Right renal cortex interstitium (tissue), 3 donors: Measurements from ENCODE around the gene CNDP2. TPM values are rescaled to one million over a fixed set of nuclear protein-coding genes. Genes with fewer than 3 reads are reported as not detected.

Experiments
- DNase-seq, 3 donors: peaks; one replicate each; pipeline ENCODE4 v3.0.0-alpha.2; 2013; ENCODE audit warnings: low read depth in 3 of 3, low spot score in 2 of 3
- polyA plus RNA-seq, 3 donors: library from polyadenylated mRNA; unstranded; fragments of 120-200 nt; gene quantifications; one replicate each; pipeline ENCODE4 v1.2.1, GENCODE V29; 2013; ENCODE audit not compliant: insufficient read length in 3 of 3

The CNDP2 gene
- polyA plus RNA-seq, 3 donors, result 257 to 308 (median 263) TPM

GRCh38 chr18:74532511-74533025 lies 36.4 kb downstream of the CNDP2 start:
- DNase-seq, result no peak

GRCh38 chr18:74533666-74534065 lies 37.5 kb downstream of the CNDP2 start:
- DNase-seq, result no peak

DNA sequence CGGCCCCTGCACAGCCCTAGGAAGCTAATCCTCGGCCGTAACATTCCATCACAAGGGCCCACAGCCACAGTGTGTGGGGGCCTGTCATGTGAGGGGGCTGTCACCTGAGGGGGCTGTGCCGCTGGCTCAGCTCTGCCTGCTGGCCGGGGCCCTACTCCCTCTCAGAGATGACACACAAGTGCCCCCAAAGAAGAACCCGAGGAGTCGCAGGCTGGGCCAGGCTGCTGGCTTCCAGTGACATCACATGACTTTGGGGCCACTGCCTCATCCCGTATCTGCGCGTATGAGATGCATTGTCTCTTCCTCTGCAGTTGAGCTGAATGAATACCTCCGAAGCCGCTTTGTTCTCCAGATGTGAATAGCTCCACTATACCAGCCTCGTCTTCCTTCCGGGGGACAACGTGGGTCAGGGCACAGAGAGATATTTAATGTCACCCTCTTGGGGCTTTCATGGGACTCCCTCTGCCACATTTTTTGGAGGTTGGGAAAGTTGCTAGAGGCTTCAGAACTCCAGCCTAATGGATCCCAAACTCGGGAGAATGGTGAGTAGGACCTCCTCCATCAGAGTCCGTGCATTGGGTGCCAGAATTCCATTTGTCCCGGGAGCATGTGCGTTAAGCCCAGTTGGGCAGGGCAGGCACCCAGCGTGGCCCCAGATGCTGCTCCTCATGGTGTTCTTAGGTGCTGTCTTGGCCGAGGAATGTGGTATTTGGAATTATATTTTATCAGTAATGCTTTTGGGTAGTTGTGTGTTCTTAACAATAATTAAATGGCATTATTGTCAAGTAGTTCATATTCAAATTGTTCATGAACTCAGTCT lies 38.2 kb downstream of the CNDP2 start, which contains the start of gene CNDP1:
TSS of gene CNDP1 (plus strand) at position 351 of the 820 bp plus-strand sequence. CDS start at position 519, 168 bp downstream.
- no peak for DNase-seq

DNA sequence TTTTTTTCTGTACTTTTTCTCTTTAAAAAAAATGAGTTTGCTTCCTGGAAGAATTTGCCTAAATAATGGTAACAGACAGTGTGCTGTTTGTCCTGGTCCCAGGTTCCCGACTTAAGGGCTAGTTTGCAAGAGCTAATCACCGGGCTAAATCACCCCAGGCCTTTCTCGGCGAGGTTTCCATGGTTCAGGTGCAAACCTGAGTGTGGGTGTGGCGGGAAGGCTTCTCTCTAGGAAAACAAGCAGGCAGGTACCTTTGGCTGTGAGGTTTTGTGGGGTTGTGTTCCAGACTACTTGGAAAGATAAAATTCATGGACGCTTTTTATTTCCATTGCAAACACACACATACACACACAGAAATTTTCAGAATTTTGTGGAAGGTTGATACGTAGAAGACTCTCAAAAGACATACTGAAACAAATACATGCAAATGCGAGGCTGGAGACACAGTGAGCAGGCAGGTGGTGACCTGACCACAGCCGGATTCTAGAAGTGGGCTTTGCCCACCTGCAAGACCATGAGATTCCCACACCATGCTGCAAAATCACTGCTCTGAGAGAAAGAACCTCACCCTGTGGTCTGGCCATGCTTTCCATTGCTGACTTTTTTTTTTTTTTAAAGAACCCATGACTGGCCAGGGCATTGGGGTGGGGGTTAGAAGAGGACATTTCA lies 39.0 kb downstream of the CNDP2 start:
- DNase-seq, result no peak

- DNase-seq, result no peak
These were observed 43.1 kb downstream of the CNDP2 start for GRCh38 chr18:74539289-74539688.

DNA sequence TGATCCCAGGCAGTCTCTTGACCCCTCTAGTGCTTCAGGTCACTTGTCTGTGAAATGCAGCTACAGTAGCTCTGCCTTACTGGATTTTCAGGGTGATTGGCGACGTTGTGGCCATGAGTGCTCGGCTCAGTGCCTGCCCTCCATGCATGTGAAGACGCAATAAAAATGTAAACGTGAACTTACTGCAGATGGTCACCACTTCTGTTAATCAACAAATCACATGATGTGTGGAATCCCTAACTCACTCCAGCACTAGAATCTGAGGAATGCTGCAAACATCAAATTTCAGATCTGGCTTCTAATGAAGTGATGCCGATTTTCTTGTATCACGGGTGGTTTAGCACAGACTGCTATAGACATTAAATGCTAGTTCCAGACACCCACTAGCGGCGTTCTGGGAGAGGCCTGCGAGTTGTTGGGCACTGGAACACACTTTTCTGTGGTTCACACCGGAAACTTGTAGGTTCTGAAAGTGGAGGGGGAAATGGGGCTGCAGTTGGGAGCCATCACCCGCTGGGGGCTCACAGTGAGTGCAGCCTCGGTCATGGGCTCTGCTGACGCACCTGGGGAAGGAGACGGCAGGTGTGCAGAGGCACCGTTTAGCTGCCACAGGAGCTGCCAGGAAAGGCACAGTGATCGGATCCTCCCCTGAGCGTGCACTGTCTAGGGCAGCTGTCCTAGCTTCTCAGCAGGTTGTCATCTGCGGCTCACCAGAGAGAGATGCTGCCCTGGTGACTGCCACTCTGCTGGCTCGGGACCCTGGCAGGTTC lies 44.7 kb downstream of the CNDP2 start:
- DNase-seq, result no peak

GRCh38 chr18:74541703-74542555 lies 45.8 kb downstream of the CNDP2 start:
- DNase-seq, result no peak

DNA sequence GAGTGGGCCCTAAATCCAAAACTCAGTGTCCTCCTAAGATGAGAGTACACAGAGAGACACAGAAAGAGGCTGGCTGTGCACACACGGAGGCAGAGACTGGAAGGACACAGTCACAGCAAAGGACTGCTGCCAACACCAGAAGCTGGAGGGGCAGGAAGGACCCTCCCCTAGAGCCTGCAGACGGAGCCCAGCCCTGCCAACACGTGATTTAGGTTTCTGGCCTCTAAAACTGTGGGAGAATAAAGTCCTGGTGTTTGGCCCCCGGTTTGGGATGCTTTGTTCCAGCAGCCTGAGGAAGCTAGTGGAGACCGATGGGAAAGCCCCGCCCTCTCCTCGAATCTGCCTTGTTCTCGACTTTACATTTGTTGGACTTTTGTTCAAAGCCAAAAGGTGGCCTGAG lies 48.7 kb downstream of the CNDP2 start:
- DNase-seq, result no peak

- no peak for DNase-seq
These were observed 49.8 kb downstream of the CNDP2 start for GRCh38 chr18:74546007-74546406.

DNA sequence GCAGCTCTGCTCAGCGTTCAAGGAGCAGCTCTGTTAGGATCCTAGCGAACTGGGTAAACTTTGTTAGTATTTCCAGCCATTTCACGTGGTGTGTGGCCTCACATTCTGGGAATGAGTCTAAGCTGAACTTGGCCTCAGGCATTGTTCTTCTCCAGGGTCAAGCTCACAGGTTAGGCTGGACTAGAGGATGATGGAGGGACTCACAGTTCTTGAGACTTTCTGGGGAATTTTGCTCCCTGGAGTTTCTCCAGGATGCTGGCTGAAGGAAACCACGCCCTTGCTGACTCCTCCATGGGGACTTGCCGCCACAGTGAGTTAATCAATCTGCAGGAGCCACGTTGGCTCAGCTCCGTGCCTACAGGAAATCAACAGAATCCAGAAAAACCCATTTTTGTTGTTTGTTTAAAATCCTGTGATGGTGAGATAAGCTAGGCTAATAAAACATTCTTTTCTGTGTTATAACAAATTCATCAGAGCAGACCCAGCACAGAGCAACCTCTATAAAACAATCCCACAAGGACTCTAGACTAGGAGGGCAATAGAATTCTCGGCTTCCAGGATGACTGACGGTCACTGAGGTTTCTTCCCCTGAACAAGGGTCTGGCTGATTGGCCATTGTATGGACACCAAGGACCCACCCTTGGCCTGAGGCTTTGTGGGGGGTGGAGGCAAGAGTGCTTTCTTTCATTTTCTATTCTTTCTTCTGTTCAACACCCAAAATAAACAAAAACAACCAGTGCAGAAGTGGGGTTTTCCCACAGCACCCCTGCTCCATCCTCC lies 50.8 kb downstream of the CNDP2 start:
- DNase-seq, result no peak

DNA sequence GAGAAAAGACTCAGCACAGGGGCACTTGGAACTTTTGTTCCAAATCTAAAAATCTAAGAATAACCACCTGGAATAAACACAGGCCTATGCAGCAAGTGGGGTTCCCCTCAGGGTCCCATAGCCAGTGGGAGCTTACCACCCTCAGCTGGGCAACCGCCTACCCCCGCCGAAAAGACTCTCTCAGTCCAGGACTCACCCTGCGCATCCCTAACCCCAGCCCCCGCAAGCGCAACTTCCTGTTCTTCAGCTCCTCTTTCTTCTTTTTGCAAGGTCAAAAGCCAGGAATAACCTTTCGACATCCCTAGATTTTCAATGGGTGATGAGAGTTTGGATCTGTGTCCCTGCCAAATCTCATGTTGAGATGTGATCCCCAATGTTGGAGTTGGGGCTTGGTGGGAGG lies 51.7 kb downstream of the CNDP2 start:
- DNase-seq, result no peak

- no peak for DNase-seq
These were observed 53.5 kb downstream of the CNDP2 start for GRCh38 chr18:74549591-74550104.

DNA sequence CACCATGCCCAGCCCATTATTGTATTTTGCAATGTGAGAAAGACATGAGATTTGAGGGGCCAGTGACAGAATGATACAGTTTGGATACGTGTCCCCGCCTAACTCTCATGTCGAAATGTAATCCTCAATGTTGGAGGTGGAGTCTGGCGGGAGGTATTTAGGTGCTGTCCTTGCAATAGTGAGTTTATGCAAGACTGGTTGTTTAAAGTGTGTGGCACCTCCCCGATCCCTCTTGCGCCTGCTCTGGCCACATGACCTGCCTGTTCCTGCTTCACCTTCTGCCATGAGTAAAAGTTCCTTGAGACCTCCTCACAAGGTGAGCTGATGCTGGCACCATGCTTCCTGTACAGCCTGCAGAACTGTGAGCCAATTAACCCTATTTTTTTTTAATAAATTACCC lies 54.7 kb downstream of the CNDP2 start:
- DNase-seq, result no peak

DNA sequence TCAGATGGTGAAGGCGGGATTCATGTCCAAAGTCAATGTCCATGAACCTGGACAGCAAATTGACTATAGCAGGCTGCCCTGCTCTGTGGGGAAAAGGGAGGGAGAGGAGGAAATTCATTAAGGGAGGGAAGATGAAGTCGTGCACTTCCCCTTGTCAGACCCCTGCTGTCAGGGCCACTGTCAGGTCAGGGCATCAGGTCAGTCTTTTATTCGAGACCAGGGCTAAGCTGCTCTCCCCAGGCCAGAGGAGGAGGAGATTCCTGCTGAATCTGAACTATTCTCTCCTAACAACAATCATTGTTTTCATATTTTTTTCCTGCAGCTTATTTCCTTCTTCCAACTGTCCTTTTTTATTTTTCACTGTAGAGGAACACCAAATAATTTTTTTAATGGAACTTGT lies 55.3 kb downstream of the CNDP2 start:
- DNase-seq, result no peak

DNA sequence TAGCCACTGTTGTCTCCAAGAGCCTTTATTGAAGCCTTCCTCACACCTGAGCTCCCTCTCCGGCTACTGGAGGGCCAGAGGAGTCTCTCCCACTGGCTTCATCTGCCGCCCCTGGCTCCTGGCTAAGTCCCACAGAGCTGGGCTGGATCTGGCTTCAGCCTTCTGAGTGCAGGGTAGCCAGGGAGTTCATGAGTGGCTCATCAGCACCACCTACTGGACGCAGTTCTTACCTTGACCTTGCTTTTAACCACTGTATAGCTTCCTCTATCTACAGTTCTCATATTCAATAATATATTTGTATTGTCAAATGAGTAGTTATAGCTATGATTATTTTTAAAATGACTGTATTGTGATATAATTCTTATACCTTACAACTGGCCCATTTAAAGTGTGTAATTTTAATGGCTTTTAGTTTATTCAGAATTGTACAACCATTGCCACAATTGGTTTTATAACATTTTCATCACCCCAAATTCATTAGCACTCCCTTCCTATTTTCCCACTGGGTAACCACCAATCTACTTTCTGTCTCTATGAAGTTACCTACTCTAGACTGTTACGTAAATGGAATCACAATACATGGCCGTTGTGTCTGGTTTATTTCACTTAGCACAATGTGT lies 55.9 kb downstream of the CNDP2 start:
- peak; percentile 69 to 77 (median 69) for DNase-seq

DNA sequence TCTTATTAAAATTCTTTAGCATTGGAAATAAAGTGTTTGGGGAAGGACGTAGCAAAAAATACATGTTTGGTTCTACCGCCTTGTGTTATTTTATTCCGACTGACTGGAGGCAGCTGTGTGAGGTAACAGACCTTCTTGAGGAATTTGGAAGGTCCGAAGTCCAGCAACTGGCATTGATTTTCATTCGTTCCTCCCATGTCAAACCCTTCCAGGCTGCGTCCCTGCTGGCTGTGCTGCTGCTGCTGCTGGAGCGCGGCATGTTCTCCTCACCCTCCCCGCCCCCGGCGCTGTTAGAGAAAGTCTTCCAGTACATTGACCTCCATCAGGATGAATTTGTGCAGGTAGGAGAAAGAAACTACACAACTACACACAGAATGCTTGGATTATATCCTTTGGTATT lies 60.0 kb downstream of the CNDP2 start:
- DNase-seq, result no peak

GRCh38 chr18:74558096-74558495 lies 61.9 kb downstream of the CNDP2 start:
- DNase-seq, result no peak

GRCh38 chr18:74562131-74562730 lies 66.1 kb downstream of the CNDP2 start:
- no peak for DNase-seq
